GM19351 (cell line): ENCODE data around the gene HDAC4.

Source experiments
- ATAC-seq: cut with Tn5 transposase; IDR thresholded peaks from one replicate; pipeline ENCODE4 v1.9.1; 2021; ENCODE audit warnings: mild to moderate bottlenecking, moderate library complexity; ENCODE audit not compliant: unreplicated experiment

The HDAC4 gene

DNA sequence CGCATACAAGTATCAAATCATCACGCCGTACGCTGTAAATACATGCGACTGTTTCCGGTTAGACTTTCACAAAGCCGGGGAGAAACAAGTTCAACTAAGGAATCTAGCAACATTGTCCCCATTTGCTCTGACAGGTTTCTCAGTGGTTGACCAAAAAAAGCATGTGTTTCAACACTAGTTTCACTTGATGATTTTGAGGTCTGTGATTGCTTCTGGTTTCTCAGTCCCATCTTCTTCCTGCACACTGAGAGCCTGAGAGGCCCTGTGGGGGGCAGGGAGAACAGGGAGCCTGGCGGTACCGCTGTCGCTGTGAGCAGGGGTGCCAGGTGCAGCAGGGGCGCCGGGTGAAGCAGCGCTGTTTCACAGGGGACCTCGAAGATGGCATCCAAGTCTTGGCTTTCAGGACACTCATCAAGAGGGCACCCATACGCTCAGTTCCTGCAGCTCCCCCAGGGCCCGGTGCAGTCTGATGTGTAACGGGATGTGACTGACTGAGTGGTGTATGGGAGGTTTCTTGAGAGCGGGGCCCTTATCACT is 282.1 kb downstream of the HDAC4 start:
- no peak for ATAC-seq

DNA sequence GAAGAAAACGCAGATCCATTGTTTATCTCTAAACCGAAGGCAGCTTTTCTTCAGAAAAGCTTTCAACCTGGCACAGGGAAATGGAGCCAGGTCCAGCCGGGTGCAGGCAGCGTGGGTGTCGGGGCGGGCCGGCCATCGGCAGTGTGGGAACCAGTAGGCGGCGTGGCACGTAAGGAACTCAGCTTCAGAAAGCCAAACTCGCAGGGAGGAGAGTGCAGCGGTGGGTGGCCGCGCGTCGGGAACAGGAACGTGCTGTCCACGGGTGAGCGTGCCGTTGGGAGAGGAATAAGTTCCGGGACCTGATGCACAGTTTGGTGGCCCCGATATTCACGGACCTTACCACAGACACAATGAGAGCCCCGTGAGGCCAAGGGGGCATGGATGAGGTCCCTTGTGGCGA is 282.6 kb downstream of the HDAC4 start:
- no peak for ATAC-seq

DNA sequence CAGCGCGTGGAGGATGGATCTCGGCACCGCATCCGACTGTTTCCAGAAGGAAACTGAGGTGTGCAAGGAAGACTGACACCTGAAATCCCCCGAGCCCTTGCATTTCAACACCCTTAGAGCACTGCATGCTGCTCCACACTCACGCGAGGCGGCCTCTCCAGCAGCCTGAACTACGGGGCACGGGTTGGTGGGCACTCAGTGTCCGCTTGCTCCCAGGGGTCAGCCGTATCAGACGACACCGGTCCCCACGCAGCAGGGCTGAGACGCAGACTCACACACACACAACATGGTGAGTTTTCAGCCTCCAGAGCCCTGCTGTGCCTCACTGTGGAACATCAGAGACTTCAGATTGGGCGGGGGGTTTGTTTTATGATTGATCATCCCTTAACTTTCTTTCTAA is 283.0 kb downstream of the HDAC4 start:
- ATAC-seq = no peak

DNA sequence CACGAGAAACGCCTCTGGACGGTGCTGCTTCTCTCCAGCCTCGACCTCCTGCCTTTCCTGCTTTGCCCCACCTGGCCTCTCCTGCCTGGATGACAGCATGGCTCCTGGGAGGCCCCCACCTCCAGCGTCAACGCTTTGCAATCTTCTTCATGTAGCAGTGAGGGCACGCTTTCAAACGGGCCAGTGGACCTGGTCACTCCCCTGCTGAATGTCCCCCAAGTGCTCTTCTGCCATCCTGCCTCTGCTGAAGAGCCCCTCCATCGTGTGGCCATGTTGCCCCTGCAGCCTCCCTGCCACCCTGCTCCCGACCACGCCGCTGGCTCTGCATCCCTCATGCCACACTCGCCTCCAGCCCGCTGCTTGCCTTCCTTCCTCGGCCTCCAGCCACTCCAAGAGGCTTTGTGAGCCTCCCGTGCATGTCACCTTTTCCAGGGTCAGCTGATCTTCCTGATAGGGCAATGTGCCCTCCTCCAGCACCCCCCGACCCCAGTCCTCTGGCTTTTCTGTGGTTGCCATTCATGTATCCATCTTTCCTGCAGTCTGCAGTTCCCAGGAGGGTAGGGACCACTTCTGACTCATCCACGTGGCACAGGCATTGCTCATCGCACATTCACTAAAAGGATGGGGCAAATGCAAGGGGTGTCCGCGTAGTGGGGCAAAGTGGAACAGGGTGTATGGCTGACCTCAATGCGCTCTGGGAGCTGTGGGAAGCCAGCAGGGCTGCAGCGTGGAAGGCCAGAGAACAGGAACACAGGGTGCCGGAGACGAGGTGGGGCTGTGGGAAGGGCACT is 284.2 kb downstream of the HDAC4 start:
- no peak for ATAC-seq

DNA sequence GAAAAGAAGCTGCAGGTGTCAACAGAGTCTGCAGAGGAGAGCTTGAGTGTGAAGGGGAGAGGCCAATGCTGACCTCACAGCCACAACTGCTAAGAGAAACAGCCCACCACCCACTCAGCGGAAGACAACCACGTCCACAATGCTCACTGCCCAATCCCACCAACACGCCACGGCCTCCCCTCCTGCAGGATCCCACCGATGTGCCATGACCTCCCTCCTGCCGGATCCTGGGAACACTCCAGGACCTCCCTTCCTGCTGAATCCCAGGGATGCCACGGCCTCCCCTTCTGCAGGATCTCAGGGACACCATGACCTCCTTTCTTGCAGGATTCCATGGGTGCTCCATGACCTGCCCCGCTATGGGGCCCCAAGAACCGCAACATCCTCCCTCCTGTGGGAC is 285.2 kb downstream of the HDAC4 start:
- no peak for ATAC-seq

DNA sequence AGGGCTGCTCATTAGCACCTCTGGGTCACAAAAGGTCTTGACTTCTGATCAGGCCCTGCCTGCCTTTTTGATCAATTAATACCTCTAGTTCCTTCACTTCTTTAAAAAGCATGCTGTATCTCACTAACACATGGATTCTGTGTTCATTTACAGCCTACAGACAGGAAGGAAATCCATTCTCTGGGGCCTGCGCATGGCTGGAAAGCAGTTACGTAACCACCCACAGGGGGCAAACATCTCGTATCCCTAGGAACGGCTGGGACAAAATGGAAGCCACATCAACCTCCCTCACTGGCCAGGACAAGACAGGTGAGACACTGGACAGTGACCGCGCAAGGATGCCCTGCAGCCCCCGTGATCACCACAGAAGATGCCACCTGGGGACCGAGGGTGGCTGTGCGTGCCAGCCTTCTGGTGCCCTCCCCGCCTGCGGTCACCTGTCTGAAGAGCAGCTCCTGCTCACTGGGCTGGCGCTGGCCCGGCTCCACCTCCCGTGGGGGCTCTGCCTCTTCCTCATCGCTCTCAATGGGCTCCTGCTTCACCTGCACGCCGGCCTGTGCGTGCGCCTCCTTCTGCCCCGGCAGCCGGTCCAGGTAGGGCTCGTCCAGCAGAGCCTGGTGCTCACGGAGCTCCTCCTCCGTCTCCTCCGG is 286.1 kb downstream of the HDAC4 start:
- ATAC-seq = no peak

DNA sequence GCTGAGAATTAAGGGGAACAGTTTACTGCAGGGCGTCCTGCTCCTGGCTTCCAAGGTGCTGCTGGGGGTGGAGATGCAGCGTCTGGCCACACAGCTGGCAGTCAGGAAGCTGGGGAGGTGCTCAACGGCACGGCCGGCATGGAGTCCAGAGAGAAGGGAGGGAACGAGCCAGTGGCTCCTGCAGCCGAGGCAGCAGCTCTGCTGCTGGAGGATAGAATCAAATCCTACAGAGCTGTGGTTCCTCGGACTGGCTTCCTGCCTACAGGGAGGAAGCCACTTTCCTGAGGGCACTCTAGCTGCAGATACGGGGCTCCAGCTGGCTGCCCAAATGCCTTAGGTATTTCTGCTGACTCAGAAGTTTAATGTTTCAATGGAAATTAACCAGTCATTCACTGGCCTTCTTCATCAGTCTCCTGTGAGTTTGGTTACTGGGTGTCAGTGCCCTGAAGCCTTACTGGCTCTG is 286.7 kb downstream of the HDAC4 start:
- ATAC-seq = no peak

DNA sequence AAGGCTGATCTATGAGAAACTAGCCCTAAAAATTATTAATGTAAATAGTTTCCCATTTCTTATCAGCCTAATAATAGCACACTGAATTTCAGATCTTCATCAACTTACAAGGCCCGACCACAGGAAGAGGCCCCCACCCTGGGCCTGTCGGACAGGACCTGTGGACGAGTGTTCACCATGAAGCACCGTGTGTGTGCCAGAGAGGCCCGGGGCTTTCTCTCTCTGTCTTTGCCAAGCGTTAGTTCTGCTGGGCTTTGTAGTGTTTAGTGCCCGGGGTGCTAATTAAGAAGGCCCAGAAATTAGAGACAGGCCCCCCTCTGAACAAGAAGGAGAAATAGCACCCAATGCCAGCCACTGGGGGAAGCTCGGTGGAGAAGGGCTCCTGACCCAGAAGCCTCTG is 287.2 kb downstream of the HDAC4 start:
- no peak for ATAC-seq

DNA sequence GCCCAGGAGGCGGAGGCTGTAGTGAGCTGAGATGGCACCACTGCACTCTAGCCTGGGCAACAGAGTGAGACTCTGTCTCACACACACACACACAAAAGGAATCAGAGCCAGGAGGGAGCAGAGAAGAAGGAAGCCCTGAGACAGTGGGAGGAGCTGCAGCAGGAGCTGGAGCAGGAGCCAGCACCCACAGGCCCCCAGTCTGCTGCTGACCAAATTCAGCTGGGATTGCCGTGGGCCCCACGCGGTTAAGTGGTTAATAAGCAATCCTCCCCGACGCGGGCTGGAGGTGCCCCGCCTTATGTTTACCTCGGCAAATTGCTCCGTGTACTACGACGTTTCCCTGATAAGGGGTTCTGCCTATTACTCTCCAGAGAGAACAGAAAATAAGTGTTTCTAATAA is 287.6 kb downstream of the HDAC4 start:
- ATAC-seq = no peak

DNA sequence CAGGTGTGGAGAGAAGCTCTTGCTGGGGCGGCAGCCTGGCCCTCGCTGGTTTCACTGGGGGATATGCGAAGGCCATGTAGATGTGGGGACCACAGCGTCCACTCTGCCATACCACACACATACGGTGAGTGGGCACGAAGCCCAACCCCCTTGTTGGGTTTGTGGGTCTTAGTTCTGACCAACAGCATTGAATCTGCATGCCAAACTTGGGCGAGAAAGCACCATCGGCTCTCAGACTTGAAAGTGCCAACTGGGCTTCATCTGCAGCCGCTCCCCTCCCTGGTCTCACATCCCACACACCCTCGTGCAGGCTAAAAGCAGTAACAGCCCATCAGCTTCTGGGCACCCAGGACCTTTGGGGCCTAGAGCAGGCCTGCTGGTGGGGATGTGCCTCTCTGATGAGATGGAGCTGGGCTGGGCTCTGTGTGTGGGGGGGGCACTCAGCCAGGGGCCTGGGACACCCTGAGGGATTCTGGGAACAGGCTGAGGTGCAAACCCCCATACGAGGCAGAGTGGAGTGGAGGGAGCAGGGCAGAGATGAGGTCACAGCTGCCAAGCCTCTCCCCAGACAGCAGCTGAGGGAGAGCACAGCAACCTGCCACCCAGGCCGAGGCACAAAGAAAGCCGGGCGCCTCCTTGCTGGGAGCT is 288.6 kb downstream of the HDAC4 start:
- no peak for ATAC-seq

DNA sequence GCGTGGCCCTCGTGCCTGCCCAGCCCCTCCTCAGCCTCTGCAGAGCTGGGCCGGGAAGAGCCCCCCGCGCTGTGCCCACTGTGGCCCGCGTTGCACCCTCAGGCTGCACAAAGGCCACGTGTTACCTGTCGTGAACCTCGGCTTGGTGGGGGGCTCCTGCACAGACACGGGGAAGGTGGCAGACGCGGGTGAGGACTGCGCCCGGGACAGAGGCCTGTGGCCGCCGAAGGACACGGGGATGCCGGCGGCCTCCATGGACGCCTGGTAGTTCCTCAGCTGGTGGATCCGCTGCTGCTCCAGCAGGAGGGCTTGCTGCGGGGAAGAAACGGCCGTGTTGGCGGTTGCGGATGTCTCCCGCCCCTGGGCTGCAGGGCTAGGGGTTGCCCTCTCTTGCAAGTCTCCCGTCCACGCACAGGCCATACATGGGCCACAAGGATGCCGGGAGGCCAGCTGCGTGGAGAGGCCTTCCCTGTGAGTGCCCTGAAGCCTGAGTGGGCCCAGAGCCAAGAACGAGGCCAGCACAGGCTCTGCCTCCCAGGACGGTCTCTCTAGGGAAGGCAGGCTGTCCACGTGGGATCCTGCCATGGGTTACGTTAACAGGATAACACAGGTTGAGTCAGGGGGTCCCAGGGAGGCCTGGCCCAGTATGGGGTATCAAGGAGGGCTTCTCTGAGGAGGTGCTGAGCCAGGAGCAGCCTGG is 289.3 kb downstream of the HDAC4 start:
- ATAC-seq = no peak

DNA sequence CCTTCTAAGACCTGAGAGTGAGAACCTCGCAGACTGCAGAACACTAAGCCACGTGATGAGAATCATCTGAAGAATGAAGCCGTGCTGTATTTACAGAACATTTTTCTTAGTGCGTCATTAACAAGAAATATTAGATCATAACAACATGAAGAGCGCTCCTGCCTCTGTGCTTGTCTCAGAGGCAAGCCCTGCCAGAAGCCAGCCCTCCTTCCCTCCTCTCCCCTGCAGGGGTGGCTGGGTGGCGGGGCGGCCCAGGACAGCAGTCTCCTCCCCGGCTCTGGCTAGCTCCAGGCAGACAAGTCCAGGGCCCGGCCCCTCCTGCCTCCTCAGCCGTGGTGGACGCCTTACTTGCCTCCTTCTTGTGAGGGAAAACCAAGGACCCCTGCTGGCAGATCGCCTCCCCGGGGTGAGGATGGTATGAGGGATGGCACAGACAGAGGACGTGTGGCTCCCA is 290.2 kb downstream of the HDAC4 start:
- ATAC-seq = no peak

DNA sequence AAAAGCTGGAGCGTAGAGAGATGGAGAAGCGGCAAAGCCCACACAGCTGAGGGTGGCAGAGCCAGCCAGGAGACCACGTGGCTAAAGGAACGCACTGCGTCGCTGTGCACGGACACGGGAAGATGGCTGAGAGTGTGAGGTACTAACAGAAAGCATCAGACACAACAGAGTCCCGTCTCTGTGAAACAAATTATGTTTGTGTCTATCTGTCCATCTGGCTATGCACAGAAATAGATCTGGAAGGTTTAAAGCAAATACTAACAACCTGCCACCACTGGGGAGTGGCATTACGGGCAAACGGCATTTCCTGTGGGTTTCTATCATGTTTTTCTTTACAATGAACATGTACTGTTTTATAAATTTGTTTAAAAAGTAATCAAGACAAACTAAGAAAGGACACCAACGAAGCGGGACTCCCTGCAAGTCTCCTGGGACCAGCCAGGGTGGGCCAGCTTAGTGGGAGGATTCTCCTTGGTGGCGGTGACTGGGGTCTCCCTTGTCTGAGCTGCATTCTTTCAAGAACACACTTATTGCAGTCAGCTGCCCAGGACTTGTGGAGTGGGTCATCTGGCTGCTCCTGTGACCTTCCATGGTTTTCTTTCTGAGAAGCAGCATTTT is 290.8 kb downstream of the HDAC4 start:
- no peak for ATAC-seq

DNA sequence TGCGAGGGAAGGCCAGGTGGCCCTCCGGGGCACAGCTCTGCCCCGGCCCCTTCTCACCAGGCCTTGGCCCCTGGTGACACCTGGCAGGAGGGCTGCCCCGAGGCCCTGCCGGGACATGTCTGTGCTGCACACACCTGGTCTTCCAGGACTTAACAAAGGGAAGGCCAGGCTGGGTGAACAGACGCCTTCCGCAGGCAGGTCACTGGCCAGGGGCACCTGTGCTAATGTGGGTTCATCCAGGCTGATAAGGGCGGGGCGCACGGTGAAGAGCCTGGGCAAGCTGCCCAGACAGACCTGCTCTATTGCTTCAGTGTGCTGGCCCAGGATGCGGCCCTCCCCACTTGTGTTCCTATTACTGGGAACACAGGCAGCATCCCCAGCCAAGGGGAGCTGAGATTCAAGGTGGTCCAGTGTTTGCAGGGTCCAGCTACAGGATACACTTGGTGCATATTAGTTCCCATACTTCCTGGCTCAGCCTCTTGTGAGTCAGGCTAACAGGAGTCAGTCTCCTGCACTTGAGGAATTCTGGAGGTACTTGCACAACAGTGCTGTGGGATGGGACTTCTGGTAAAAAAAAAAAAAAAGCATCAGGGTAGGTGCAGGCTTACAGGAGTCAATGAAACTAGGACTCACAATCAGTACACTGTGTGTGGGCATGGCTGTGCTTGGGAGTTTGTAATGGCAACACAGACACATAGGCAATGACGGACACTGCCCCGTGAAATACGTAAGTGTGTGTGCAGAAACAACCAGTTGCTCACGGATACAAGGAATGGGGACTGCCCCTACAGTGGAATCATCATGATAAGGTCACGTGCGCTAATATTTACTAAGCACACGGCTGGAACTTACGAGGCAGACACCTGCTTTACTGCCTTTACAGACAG is 291.5 kb downstream of the HDAC4 start:
- no peak for ATAC-seq

DNA sequence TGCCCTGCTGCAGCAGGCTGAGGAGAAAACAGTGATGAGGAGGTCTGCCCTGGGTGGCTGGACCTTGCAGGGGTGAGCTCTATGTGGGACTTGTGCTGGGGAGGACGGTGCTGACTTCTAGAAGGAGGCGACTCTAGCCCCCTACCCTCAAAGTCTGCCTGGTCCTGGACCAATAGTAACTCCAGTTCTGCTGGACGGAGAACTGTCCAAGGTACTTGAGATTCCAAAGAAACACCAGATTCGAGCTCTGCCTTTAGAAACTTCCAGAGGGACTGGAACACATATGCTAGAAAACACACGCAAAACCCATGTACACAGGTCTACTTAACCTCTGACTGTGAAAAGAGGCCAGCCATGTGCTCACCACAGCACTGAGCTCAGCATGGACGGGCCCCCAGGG is 292.4 kb downstream of the HDAC4 start:
- no peak for ATAC-seq

DNA sequence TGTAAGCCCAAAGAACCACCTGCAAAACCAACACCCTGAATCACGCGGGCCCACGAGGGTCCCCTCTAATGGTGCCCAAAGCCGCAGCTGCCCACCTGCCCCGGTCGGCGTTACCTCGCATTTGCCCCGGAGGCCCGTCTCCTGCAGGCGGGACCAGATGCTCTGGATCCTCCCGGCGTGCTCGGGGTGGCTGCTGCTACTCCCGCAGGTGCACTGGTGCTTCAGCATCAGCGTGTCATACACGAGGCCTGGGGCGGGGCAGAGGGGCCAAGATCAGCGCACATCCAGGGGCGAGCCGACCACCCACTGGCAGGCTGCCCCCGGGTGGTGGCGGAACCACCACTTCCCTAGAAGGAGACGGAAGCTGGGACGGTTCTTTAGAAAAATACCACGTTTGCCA is 292.9 kb downstream of the HDAC4 start:
- no peak for ATAC-seq

DNA sequence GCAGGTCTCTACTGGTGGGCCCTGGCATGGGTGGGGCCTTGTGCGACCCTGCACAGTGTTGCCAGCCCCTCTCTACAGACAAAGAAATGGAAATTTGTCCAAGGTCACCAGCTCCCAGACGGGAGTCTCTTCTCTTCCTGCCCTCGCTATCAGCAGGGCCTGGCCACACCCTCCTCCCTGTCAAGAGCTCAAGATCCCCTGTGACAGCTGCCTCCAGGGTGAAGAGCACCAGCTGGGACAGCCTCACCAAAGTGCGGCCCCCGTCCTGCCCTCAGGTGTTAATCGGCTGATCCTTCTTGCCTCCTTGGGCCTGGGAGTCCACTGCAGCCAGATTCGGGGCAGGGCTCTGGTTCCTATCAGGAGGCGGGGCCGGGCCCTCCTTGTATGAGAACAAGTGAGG is 293.9 kb downstream of the HDAC4 start:
- ATAC-seq = no peak

DNA sequence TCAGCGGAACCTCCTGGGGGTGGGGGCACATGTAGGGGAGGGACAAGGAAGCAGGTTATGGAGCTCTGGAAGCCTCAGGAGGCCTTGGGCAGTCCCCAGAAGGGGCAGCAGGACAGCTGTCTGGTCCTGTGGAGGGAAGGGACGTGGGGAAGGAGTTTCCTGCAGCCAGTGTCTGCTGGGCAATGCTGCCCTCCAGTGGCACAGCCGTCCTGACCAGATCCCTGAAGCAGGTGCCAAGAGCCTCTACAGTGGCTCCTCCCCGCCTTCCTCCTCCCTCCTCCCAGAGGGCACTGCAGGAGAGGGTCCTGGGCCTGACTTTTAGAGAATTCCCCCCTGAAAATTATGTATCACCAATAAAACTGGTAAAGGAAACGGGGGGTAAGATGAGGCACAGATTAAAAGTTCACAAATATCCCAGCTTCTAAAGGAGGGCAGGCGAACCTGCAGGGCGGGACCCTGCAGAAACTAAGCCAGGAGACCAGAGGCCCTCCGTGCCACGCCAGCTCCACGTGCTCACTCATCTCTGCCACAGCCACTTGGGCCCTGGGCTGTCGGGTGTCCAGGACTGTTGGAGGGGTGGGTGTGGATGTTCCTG is 294.4 kb downstream of the HDAC4 start:
- no peak for ATAC-seq

DNA sequence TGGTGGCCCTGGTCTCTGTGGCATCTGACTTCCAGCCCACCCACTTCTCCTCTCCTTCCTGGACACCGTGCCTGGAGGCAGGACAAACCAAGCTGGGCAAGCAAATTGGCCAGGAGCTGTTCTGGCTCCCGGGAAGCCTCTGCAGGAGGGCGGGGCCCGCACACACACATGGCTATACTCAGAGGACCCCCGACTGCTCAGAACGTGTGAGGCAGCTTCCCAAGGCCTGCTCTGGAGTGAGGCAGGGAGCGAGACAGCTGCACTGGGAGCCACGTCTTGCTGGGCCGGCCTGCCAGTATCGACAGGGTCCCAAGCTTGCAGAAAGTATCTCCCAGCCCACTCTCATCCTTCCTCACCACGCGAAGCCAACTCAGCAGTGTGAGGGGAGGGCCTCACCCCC is 295.6 kb downstream of the HDAC4 start:
- ATAC-seq = no peak
